Upper lobe of left lung (tissue), 6 donors: ENCODE data around the gene INCENP. TPM values are rescaled to one million over a fixed set of nuclear protein-coding genes. Genes with fewer than 3 reads are reported as not detected.

Experiments used
- ATAC-seq, 2 donors: fragments of 200-7000 bp; cut with Tn5 transposase; one replicate each; pipeline ENCODE4 v1.9.1; 2022; ENCODE audit warnings: mild to moderate bottlenecking in 2 of 2, moderate library complexity in 2 of 2; ENCODE audit not compliant: low FRiP score in 2 of 2
- DNase-seq, 2 donors: peaks; one replicate each; pipeline ENCODE4 v3.0.0-alpha.2; 2019 to 2020
- H3K27ac ChIP-seq, 4 donors: fragments of 200-600 bp; sonication (generic); one replicate each; pipeline ENCODE4 v1.5.1; 2016 to 2019
- H3K27me3 ChIP-seq, 4 donors: fragments of 200-600 bp; sonication (generic); one replicate each; pipeline ENCODE4 v1.5.1; 2017 to 2019
- H3K36me3 ChIP-seq, 4 donors: fragments of 200-600 bp; sonication (generic); one replicate each; pipeline ENCODE4 v1.5.1; 2016 to 2019
- H3K4me1 ChIP-seq, 4 donors: fragments of 200-600 bp; sonication (generic); one replicate each; pipeline ENCODE4 v1.5.1; 2018 to 2019
- H3K4me3 ChIP-seq, 4 donors: fragments of 200-600 bp; sonication (generic); one replicate each; pipeline ENCODE4 v1.5.1; 2017 to 2019; ENCODE audit warnings: mild to moderate bottlenecking in 2 of 4, moderate library complexity in 1 of 4
- H3K9me3 ChIP-seq, 4 donors: fragments of 200-600 bp; sonication (generic); one replicate each; pipeline ENCODE4 v1.5.1; 2018 to 2019
- CTCF ChIP-seq, 6 experiments: fragments of 450-650 bp in 4 of 6; fragments of 200-600 bp in 2 of 6; sonication (generic) in 2 of 6; IDR thresholded peaks; one replicate each; pipeline ENCODE4 v1.5.1; 2016 to 2019; ENCODE audit warnings: antibody characterized with exemption in 6 of 6
- EP300 ChIP-seq, 4 donors: sonication (generic); formaldehyde crosslinking; IDR thresholded peaks; one replicate each; pipeline ENCODE4 v1.5.1; 2017; ENCODE audit warnings: antibody characterized with exemption in 4 of 4, control low read depth in 2 of 4
- POLR2A ChIP-seq, 4 donors: fragments of 450-650 bp; IDR thresholded peaks; one replicate each; pipeline ENCODE4 v1.5.1; 2016 to 2017; ENCODE audit warnings: antibody characterized with exemption in 4 of 4, mild to moderate bottlenecking in 2 of 4
- POLR2AphosphoS5 ChIP-seq, 2 donors: sonication (generic); formaldehyde crosslinking; IDR thresholded peaks; one replicate each; pipeline ENCODE4 v1.5.1; 2017; ENCODE audit warnings: antibody characterized with exemption in 2 of 2
- WGBS, 2 donors: methylation state at CpG; one replicate each; pipeline ENCODE4 v1.1.5; 2017 to 2018; 5-methylcytosine and 5-hydroxymethylcytosine counted together
- total RNA-seq, 6 donors: library from RNA; depleted of rRNA in 4 of 6; stranded (reverse); fragments of >200 nt in 4 of 6; gene quantifications; one replicate each; pipeline versions ENCODE4 v1.1.0 to v1.2.1, GENCODE V29; 2016 to 2021
- donor health status: DM: no; HTN: no; CAD: no; lungs with moderate emphysema.
- donor health status: DM: no; HTN: yes; CAD: no; lungs with severe emphysema.

Gene INCENP
- total RNA-seq, 6 donors from 2014 or later: 11.9 to 44.0 (median 19.7) TPM

GRCh38 chr11:62127426-62127825 lies 3.6 kb downstream of the INCENP start:
- Histone ChIP-seq H3K9me3 (no peaks in the 10 kb centered on the region), H3K36me3 (peaks cover 9 to 38% (median 24%) of the 10 kb centered on the region in 4 donors), H3K4me1 (peaks cover 7 to 23% (median 18%) of the 10 kb centered on the region in 4 donors), H3K27me3 (no peaks in the 10 kb centered on the region), H3K27ac (no peak overlapping the region), H3K4me3 (no peak overlapping the region)
- ATAC-seq: no peak
- DNase-seq: no peak
- 100% methylated on average over 1 of the region's 1 CpG for WGBS, 2 donors
- TF ChIP-seq POLR2AphosphoS5 (IDR thresholded peaks at IDR 0.05) (no peak), POLR2A (IDR thresholded peaks at IDR 0.05) (no peak), EP300 (IDR thresholded peaks at IDR 0.05) (no peak), CTCF (IDR thresholded peaks at IDR 0.05) (no peak)

DNA sequence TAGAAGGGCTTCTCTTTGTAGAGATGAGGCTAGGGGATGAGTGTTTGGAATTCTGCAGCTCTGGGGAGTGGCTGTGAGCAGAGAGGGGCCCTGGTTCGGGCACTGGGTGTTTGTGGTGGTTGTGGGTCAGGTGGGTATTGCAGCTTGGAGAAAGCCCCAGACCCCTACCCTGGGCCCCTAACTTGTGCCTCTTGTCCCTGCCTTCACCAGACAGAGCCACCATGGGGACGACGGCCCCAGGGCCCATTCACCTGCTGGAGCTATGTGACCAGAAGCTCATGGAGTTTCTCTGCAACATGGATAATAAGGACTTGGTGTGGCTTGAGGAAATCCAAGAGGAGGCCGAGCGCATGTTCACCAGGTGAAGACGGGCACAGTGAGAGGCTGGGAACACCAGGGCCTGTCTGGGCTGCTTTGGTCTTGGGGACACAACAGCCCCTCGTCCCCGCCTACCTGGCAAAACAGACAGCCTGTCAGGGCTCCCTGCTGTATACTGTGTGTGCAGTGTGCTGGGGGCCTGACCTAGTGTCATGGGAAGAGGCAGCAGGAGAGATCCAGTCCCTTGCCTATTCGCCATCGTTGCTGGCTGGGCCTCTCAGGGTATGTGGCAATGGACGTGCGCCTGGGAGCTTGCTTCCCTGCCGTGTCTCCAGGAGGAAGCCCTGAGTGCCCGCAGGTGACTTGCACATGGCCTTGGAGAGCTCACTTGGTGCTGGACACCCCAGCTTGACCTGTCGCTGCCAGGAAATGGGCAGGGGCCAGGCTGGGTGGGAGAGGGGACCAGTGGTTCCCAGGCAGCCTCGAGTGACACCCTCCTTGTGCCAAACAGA lies 4.3 kb downstream of the INCENP start:
- peaks cover 7 to 21% (median 16%) of the 10 kb centered on the region in 4 donors for H3K4me1 ChIP-seq
- DNase-seq (no peak), ATAC-seq (no peak)
- no peaks in the 10 kb centered on the region for H3K9me3 ChIP-seq
- peaks cover 9 to 43% (median 24%) of the 10 kb centered on the region in 4 donors for H3K36me3 ChIP-seq
- TF ChIP-seq EP300 (IDR thresholded peaks at IDR 0.05) (no peak), POLR2A (IDR thresholded peaks at IDR 0.05) (no peak), POLR2AphosphoS5 (IDR thresholded peaks at IDR 0.05) (no peak), CTCF (IDR thresholded peaks at IDR 0.05) (no peak)
- WGBS, 2 donors: 91 to 94% methylated on average over 15 to 16 of the region's 16 CpGs
- H3K4me3 ChIP-seq: no peak overlapping the region
- H3K27ac ChIP-seq: no peak overlapping the region
- H3K27me3 ChIP-seq: no peaks in the 10 kb centered on the region

GRCh38 chr11:62128835-62129234 lies 5.0 kb downstream of the INCENP start:
- peaks cover 9 to 43% (median 24%) of the 10 kb centered on the region in 4 donors for H3K36me3 ChIP-seq
- H3K27ac ChIP-seq: no peak overlapping the region

DNA sequence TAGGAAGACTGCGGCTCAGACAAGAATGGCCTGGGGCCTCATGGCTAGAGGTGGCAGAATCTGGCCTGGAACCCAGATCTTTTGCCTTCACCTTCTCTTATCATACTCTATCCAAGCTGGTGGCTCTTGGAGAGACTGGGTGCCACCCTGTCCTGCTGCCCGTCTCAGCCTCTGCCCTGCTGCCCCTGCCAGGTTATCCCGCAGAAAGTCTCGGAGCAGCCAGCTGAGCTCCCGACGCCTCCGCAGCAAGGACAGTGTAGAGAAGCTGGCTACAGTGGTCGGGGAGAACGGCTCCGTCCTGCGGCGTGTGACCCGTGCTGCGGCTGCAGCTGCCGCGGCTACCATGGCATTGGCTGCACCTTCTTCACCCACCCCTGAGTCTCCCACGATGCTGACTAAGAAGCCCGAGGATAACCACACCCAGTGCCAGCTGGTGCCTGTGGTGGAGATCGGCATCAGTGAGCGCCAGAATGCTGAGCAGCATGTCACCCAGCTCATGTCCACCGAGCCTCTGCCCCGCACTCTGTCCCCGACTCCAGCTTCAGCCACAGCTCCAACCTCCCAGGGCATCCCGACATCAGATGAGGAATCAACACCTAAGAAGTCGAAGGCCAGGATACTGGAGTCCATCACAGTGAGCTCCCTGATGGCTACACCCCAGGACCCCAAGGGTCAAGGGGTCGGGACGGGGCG lies 5.9 kb downstream of the INCENP start:
- 96 to 98% methylated on average over 6 to 28 of the region's 28 CpGs for WGBS, 2 donors
- TF ChIP-seq POLR2AphosphoS5 (IDR thresholded peaks at IDR 0.05): no peak
- TF ChIP-seq CTCF (IDR thresholded peaks at IDR 0.05): no peak
- TF ChIP-seq POLR2A (IDR thresholded peaks at IDR 0.05): no peak
- peaks cover 2 to 12% (median 9%) of the 10 kb centered on the region in 4 donors for H3K4me1 ChIP-seq
- H3K27me3 ChIP-seq: no peaks in the 10 kb centered on the region
- peaks cover 9 to 43% (median 24%) of the 10 kb centered on the region in 4 donors for H3K36me3 ChIP-seq
- H3K4me3 ChIP-seq: no peak overlapping the region
- H3K27ac ChIP-seq: no peak overlapping the region
- H3K9me3 ChIP-seq: no peaks in the 10 kb centered on the region
- DNase-seq (no peak), ATAC-seq (no peak)

More at GRCh38 chr11:62128835-62129234, 5.0 kb downstream of the INCENP start:
- H3K27me3 ChIP-seq: no peaks in the 10 kb centered on the region
- peaks cover 7 to 18% (median 13%) of the 10 kb centered on the region in 4 donors for H3K4me1 ChIP-seq
- H3K9me3 ChIP-seq: no peaks in the 10 kb centered on the region
- 89 to 96% methylated on average over 7 of the region's 7 CpGs for WGBS, 2 donors
- TF ChIP-seq POLR2AphosphoS5 (IDR thresholded peaks at IDR 0.05) (no peak), EP300 (IDR thresholded peaks at IDR 0.05) (no peak), POLR2A (IDR thresholded peaks at IDR 0.05) (no peak), CTCF (IDR thresholded peaks at IDR 0.05) (no peak)
- DNase-seq: no peak
- no peak for ATAC-seq
- no peak overlapping the region for H3K4me3 ChIP-seq
